Ishikawa (cell line): Measurements from ENCODE around the gene PLAC8L1.

Experiments
- CEBPB ChIP-seq: IDR thresholded peaks from 2 replicates; pipeline ENCODE4 v1.6.1; 2012
- CREB1 ChIP-seq: IDR thresholded peaks from 2 replicates; pipeline ENCODE4 v1.6.1; 2012; ENCODE audit warnings: low read depth
- EGR1 ChIP-seq: IDR thresholded peaks from 2 replicates; pipeline ENCODE4 v1.6.1; 2012
- EP300 ChIP-seq: IDR thresholded peaks from 2 replicates; pipeline ENCODE4 v1.6.1; 2012; ENCODE audit warnings: borderline replicate concordance
- FOXM1 ChIP-seq: IDR thresholded peaks from 2 replicates; pipeline ENCODE4 v1.6.1; 2012; ENCODE audit warnings: low read depth, borderline replicate concordance
- MAX ChIP-seq: IDR thresholded peaks from 2 replicates; pipeline ENCODE4 v1.6.1; 2012
- NFIC ChIP-seq: IDR thresholded peaks from 2 replicates; pipeline ENCODE4 v1.6.1; 2012
- RAD21 ChIP-seq: IDR thresholded peaks from 2 replicates; pipeline ENCODE4 v1.6.1; 2012; ENCODE audit warnings: low read depth
- REST ChIP-seq: IDR thresholded peaks from 2 replicates; pipeline ENCODE4 v1.6.1; 2012; ENCODE audit warnings: low read depth, mild to moderate bottlenecking
- TAF1 ChIP-seq: IDR thresholded peaks from 2 replicates; pipeline ENCODE4 v1.6.1; 2012; ENCODE audit warnings: low read depth, mild to moderate bottlenecking
- TCF12 ChIP-seq: IDR thresholded peaks from 2 replicates; pipeline ENCODE4 v1.6.1; 2012; ENCODE audit warnings: low read depth
- TEAD4 ChIP-seq: IDR thresholded peaks from 2 replicates; pipeline ENCODE4 v1.6.1; 2012
- USF1 ChIP-seq: IDR thresholded peaks from 2 replicates; pipeline ENCODE4 v1.6.1; 2012
- YY1 ChIP-seq: IDR thresholded peaks from 2 replicates; pipeline ENCODE4 v1.6.1; 2012; ENCODE audit warnings: low read depth
- ZBTB7A ChIP-seq: IDR thresholded peaks from 2 replicates; pipeline ENCODE4 v1.6.1; 2012; ENCODE audit warnings: low read depth

Gene PLAC8L1

GRCh38 chr5:146081556-146081955 is 23.8 kb downstream of the PLAC8L1 start:
- TF ChIP-seq NFIC = no peak
- TF ChIP-seq MAX = no peak
- no peak for TF ChIP-seq CEBPB
- no peak for TF ChIP-seq USF1
- TF ChIP-seq ZBTB7A = no peak
- no peak for TF ChIP-seq YY1
- no peak for TF ChIP-seq REST
- TF ChIP-seq FOXM1 = no peak
- TF ChIP-seq RAD21 = no peak
- TF ChIP-seq EP300 = no peak
- TF ChIP-seq CREB1 = no peak

GRCh38 chr5:146079695-146080373 is 25.5 kb downstream of the PLAC8L1 start:
- TF ChIP-seq NFIC (no peak), YY1 (no peak), TEAD4 (no peak), EGR1 (no peak), CEBPB (no peak), TAF1 (no peak)

- TF ChIP-seq CREB1 (no peak), TCF12 (no peak), FOXM1 (no peak), ZBTB7A (no peak), TEAD4 (no peak), TAF1 (no peak), NFIC (no peak), REST (no peak), MAX (no peak), RAD21 (no peak), USF1 (no peak), EGR1 (no peak), EP300 (no peak), CEBPB (no peak), YY1 (no peak)
Observed at GRCh38 chr5:146078566-146078965, 26.8 kb downstream of the PLAC8L1 start.

GRCh38 chr5:146076455-146076854 is 28.9 kb downstream of the PLAC8L1 start:
- TF ChIP-seq EGR1 = no peak
- no peak for TF ChIP-seq YY1
- TF ChIP-seq ZBTB7A = no peak
- no peak for TF ChIP-seq FOXM1
- no peak for TF ChIP-seq REST
- TF ChIP-seq CREB1 = no peak
- no peak for TF ChIP-seq RAD21
- no peak for TF ChIP-seq TCF12
- no peak for TF ChIP-seq USF1
- no peak for TF ChIP-seq MAX
- TF ChIP-seq EP300 = no peak
- no peak for TF ChIP-seq CEBPB
